Suprapubic skin (tissue), 4 donors: Measurements from ENCODE around the gene INPP5K. TPM values are rescaled to one million over a fixed set of nuclear protein-coding genes. Genes with fewer than 3 reads are reported as not detected.

Experiments
- DNase-seq, 2 donors: peaks; one replicate each; pipeline ENCODE4 v3.0.0-alpha.2; 2019; ENCODE audit warnings: low spot score in 2 of 2
- H3K27ac ChIP-seq: fragments of 200-600 bp; sonication (generic); one replicate; pipeline ENCODE4 v1.5.1; 2019
- H3K27me3 ChIP-seq: fragments of 200-600 bp; sonication (generic); one replicate; pipeline ENCODE4 v1.5.1; 2019
- H3K36me3 ChIP-seq: fragments of 200-600 bp; sonication (generic); one replicate; pipeline ENCODE4 v1.5.1; 2019
- H3K4me1 ChIP-seq: fragments of 200-600 bp; sonication (generic); one replicate; pipeline ENCODE4 v1.5.1; 2019
- H3K4me3 ChIP-seq: fragments of 200-600 bp; sonication (generic); one replicate; pipeline ENCODE4 v1.5.1; 2019; ENCODE audit warnings: mild to moderate bottlenecking
- H3K9me3 ChIP-seq: fragments of 200-600 bp; sonication (generic); one replicate; pipeline ENCODE4 v1.5.1; 2019
- CTCF ChIP-seq, 2 donors: fragments of 200-600 bp in 1 of 2; fragments of 450-650 bp in 1 of 2; sonication (generic) in 1 of 2; IDR thresholded peaks; one replicate each; pipeline ENCODE4 v1.5.1; 2016 to 2019; ENCODE audit warnings: antibody characterized with exemption in 2 of 2, mild to moderate bottlenecking in 1 of 2, moderate library complexity in 1 of 2
- EP300 ChIP-seq: sonication (generic); formaldehyde crosslinking; IDR thresholded peaks from one replicate; pipeline ENCODE4 v1.6.1; 2017; ENCODE audit warnings: antibody characterized with exemption
- POLR2A ChIP-seq, 2 donors: fragments of 450-650 bp; IDR thresholded peaks; one replicate each; pipeline ENCODE4 v1.6.1; 2017; ENCODE audit warnings: antibody characterized with exemption in 2 of 2, mild to moderate bottlenecking in 2 of 2, moderate library complexity in 2 of 2
- POLR2AphosphoS5 ChIP-seq, 3 donors: sonication (generic); formaldehyde crosslinking; IDR thresholded peaks; one replicate each; pipeline ENCODE4 v1.6.1; 2017; ENCODE audit warnings: antibody characterized with exemption in 3 of 3
- WGBS: methylation state at CpG from one replicate; pipeline ENCODE4 v1.1.5; 2018; 5-methylcytosine and 5-hydroxymethylcytosine counted together
- total RNA-seq, 4 donors: library from RNA; depleted of rRNA; stranded (reverse); fragments of >200 nt; gene quantifications; one replicate each; pipeline ENCODE4 v1.1.0, GENCODE V29; 2016

The INPP5K gene
- total RNA-seq, 4 donors from 2014 or later = 91.8 to 160 (median 123) TPM

GRCh38 chr17:1552932-1553331 lies 36.5 kb upstream of the INPP5K start:
- TF ChIP-seq POLR2AphosphoS5 (IDR thresholded peaks at IDR 0.05) = no peak
- TF ChIP-seq CTCF (IDR thresholded peaks at IDR 0.05) = no peak
- TF ChIP-seq POLR2A (IDR thresholded peaks at IDR 0.05) = no peak
- no peak for TF ChIP-seq EP300
- DNase-seq = no peak
- Histone ChIP-seq H3K4me1 (peaks cover 58% of the 10 kb centered on the region), H3K36me3 (peaks cover 51% of the 10 kb centered on the region), H3K4me3 (no peak overlapping the region), H3K27me3 (no peaks in the 10 kb centered on the region), H3K9me3 (no peaks in the 10 kb centered on the region), H3K27ac (no peak overlapping the region)
- WGBS = 90% methylated on average over 11 of the region's 11 CpGs

- no peak for TF ChIP-seq POLR2A (IDR thresholded peaks at IDR 0.05)
- no peak for TF ChIP-seq POLR2AphosphoS5 (IDR thresholded peaks at IDR 0.05)
- no peak for TF ChIP-seq EP300
- no peak for TF ChIP-seq CTCF (IDR thresholded peaks at IDR 0.05)
- H3K4me3 ChIP-seq = no peak overlapping the region
- H3K27ac ChIP-seq = no peak overlapping the region
- no peak for DNase-seq
- 90% methylated on average over 12 of the region's 12 CpGs for WGBS
- H3K36me3 ChIP-seq = peaks cover 58% of the 10 kb centered on the region
- H3K4me1 ChIP-seq = peaks cover 47% of the 10 kb centered on the region
- H3K27me3 ChIP-seq = no peaks in the 10 kb centered on the region
- H3K9me3 ChIP-seq = no peaks in the 10 kb centered on the region
Measured at GRCh38 chr17:1551741-1552140, 35.3 kb upstream of the INPP5K start.

- Histone ChIP-seq H3K9me3 (no peaks in the 10 kb centered on the region), H3K27ac (no peak overlapping the region), H3K4me3 (no peak overlapping the region), H3K36me3 (peaks cover 72% of the 10 kb centered on the region), H3K4me1 (peaks cover 27% of the 10 kb centered on the region), H3K27me3 (no peaks in the 10 kb centered on the region)
- 93% methylated on average over 18 of the region's 18 CpGs for WGBS
- DNase-seq = no peak
- no peak for TF ChIP-seq EP300
- TF ChIP-seq POLR2AphosphoS5 (IDR thresholded peaks at IDR 0.05) = no peak
- no peak for TF ChIP-seq CTCF (IDR thresholded peaks at IDR 0.05)
- no peak for TF ChIP-seq POLR2A (IDR thresholded peaks at IDR 0.05)
Measured at GRCh38 chr17:1548032-1548431, 31.6 kb upstream of the INPP5K start.

- Histone ChIP-seq H3K9me3 (no peaks in the 10 kb centered on the region), H3K27me3 (no peaks in the 10 kb centered on the region), H3K4me1 (peaks cover 27% of the 10 kb centered on the region), H3K4me3 (no peak overlapping the region), H3K36me3 (peaks cover 72% of the 10 kb centered on the region), H3K27ac (no peak overlapping the region)
- no peak for DNase-seq
- WGBS = 64% methylated on average over 6 of the region's 6 CpGs
- no peak for TF ChIP-seq POLR2AphosphoS5 (IDR thresholded peaks at IDR 0.05)
- no peak for TF ChIP-seq CTCF (IDR thresholded peaks at IDR 0.05)
- no peak for TF ChIP-seq EP300
- no peak for TF ChIP-seq POLR2A (IDR thresholded peaks at IDR 0.05)
Measured at GRCh38 chr17:1546292-1546922, 30.0 kb upstream of the INPP5K start.

- H3K27ac ChIP-seq = no peak overlapping the region
- no peak for DNase-seq
- peaks cover 72% of the 10 kb centered on the region for H3K36me3 ChIP-seq
- no peaks in the 10 kb centered on the region for H3K9me3 ChIP-seq
- H3K4me1 ChIP-seq = peaks cover 22% of the 10 kb centered on the region
- H3K27me3 ChIP-seq = no peaks in the 10 kb centered on the region
- H3K4me3 ChIP-seq = no peak overlapping the region
- TF ChIP-seq CTCF (IDR thresholded peaks at IDR 0.05) (no peak), POLR2A (IDR thresholded peaks at IDR 0.05) (no peak), POLR2AphosphoS5 (IDR thresholded peaks at IDR 0.05) (no peak), EP300 (no peak)
- 44% methylated on average over 9 of the region's 9 CpGs for WGBS
Measured at GRCh38 chr17:1545618-1546017, 29.2 kb upstream of the INPP5K start.
